CD14-positive monocyte (primary cell): ENCODE data around the gene RNF26. TPM values are rescaled to one million over a fixed set of nuclear protein-coding genes. Genes with fewer than 3 reads are reported as not detected.

ENCODE experiments used
- DNase-seq, 3 donors: peaks; one replicate each; pipeline ENCODE4 v3.0.0-alpha.2; 2011 to 2022
- H2AFZ ChIP-seq: 2 replicates; pipeline ENCODE4 v1.6.0; 2012; ENCODE audit warnings: mild to moderate bottlenecking, low read depth, low read length, inconsistent platforms; ENCODE audit not compliant: insufficient read depth, poor library complexity, severe bottlenecking
- H3K27ac ChIP-seq, 2 donors: 1 replicate in 1 of 2; 2 replicates in 1 of 2; pipeline ENCODE4 v1.5.1; 2012 to 2013; ENCODE audit warnings: low read length in 2 of 2, control low read depth in 1 of 2, inconsistent platforms in 1 of 2, low read depth in 1 of 2, mild to moderate bottlenecking in 1 of 2
- H3K27me3 ChIP-seq, 2 donors: one replicate each; pipeline versions ENCODE4 v1.6.0 to v1.6.1; 2011 to 2013; ENCODE audit warnings: low read length in 2 of 2; ENCODE audit not compliant: control insufficient read depth in 2 of 2, insufficient read depth in 2 of 2
- H3K36me3 ChIP-seq, 2 donors: replicated peaks in 1 of 2; 1 replicate in 1 of 2; 2 replicates in 1 of 2; pipeline versions ENCODE4 v1.5.1 to v1.6.1; 2012 to 2013; ENCODE audit warnings: low read length in 2 of 2, control low read depth in 1 of 2, inconsistent platforms in 1 of 2, mild to moderate bottlenecking in 1 of 2; ENCODE audit not compliant: insufficient read depth in 2 of 2, control insufficient read depth in 1 of 2
- H3K4me1 ChIP-seq, 2 donors: 1 replicate in 1 of 2; 2 replicates in 1 of 2; pipeline versions ENCODE4 v1.5.1 to v1.6.1; 2012 to 2013; ENCODE audit warnings: low read length in 2 of 2, control low read depth in 1 of 2, inconsistent platforms in 1 of 2, mild to moderate bottlenecking in 1 of 2, moderate library complexity in 1 of 2; ENCODE audit not compliant: insufficient read depth in 2 of 2, control insufficient read depth in 1 of 2
- H3K4me2 ChIP-seq: replicated peaks from 2 replicates; pipeline ENCODE3; 2012; ENCODE audit warnings: low read length, moderate library complexity, mild to moderate bottlenecking; ENCODE audit not compliant: poor library complexity, severe bottlenecking; ENCODE audit errors: extremely low read depth
- H3K4me3 ChIP-seq, 3 experiments: fragments of 200-600 bp in 1 of 3; sonication (generic) in 1 of 3; replicated peaks in 1 of 3; 1 replicate in 2 of 3; 2 replicates in 1 of 3; pipeline ENCODE4 v1.5.1; 2011 to 2013; ENCODE audit warnings: low read length in 3 of 3, mild to moderate bottlenecking in 3 of 3, control low read depth in 2 of 3, low read depth in 2 of 3, inconsistent platforms in 1 of 3, moderate library complexity in 1 of 3
- H3K79me2 ChIP-seq: 2 replicates; pipeline ENCODE4 v1.6.0; 2012; ENCODE audit warnings: mild to moderate bottlenecking, control low read depth, inconsistent platforms, low read length, moderate library complexity; ENCODE audit not compliant: insufficient read depth
- H3K9ac ChIP-seq: 2 replicates; pipeline ENCODE4 v1.6.0; 2017; ENCODE audit warnings: low read length, mild to moderate bottlenecking; ENCODE audit not compliant: insufficient read depth, poor library complexity, severe bottlenecking
- H3K9me3 ChIP-seq, 2 donors: replicated peaks in 1 of 2; 1 replicate in 1 of 2; 2 replicates in 1 of 2; pipeline versions ENCODE4 v1.5.1 to v1.6.1; 2012 to 2013; ENCODE audit warnings: low read length in 2 of 2, control low read depth in 1 of 2; ENCODE audit not compliant: control insufficient read depth in 1 of 2, insufficient read depth in 1 of 2
- H4K20me1 ChIP-seq: 2 replicates; pipeline ENCODE4 v1.6.0; 2012; ENCODE audit warnings: mild to moderate bottlenecking, low read length, control low read depth, moderate library complexity; ENCODE audit not compliant: insufficient read depth
- H3K27ac Mint-ChIP-seq, 7 donors: one replicate each; pipeline ENCODE4 v1.8.0; 2020; ENCODE audit warnings: mild to moderate bottlenecking in 7 of 7, mixed read lengths in 7 of 7, moderate library complexity in 6 of 7, inconsistent platforms in 2 of 7
- H3K27me3 Mint-ChIP-seq, 3 donors: one replicate each; pipeline ENCODE4 v1.8.0; 2021 to 2022; ENCODE audit warnings: low read depth in 3 of 3, mild to moderate bottlenecking in 3 of 3, mixed read lengths in 3 of 3, moderate library complexity in 3 of 3, inconsistent platforms in 1 of 3
- H3K36me3 Mint-ChIP-seq, 2 donors: one replicate each; pipeline ENCODE4 v1.8.0; 2020; ENCODE audit warnings: mixed read lengths in 2 of 2, inconsistent platforms in 1 of 2, mild to moderate bottlenecking in 1 of 2
- H3K4me1 Mint-ChIP-seq: one replicate; pipeline ENCODE4 v1.8.0; 2020; ENCODE audit warnings: mild to moderate bottlenecking, mixed read lengths
- H3K4me3 Mint-ChIP-seq, 2 donors: one replicate each; pipeline ENCODE4 v1.8.0; 2020; ENCODE audit warnings: mild to moderate bottlenecking in 2 of 2, mixed read lengths in 2 of 2, moderate library complexity in 1 of 2
- H3K9me3 Mint-ChIP-seq, 7 donors: one replicate each; pipeline ENCODE4 v1.8.0; 2020 to 2022; ENCODE audit warnings: mixed read lengths in 7 of 7, mild to moderate bottlenecking in 6 of 7, moderate library complexity in 6 of 7, inconsistent platforms in 2 of 7
- CTCF ChIP-seq: fragments of 200-600 bp; IDR thresholded peaks from one replicate; pipeline ENCODE4 v1.8.0; 2022; ENCODE audit warnings: antibody characterized with exemption, mild to moderate bottlenecking
- WGBS: methylation state at CpG from one replicate; pipeline ENCODE4 v1.1.5; 2013; ENCODE audit warnings: missing lambda C conversion rate; ENCODE audit not compliant: insufficient coverage; 5-methylcytosine and 5-hydroxymethylcytosine counted together
- intact Hi-C, 2 donors: fragments of 100-400 bp; cut with micrococcal nuclease; formaldehyde crosslinking; loops; one replicate each; pipeline versions ENCODE4 v1.15.0 to v1.15.1; 2023
- polyA minus RNA-seq: library from RNA; depleted of rRNA, polyadenylated mRNA; stranded (reverse); fragments of >200 nt; gene quantifications from 2 replicates; pipeline ENCODE4 v1.2.3, GENCODE V29; 2012
- polyA plus RNA-seq, 3 donors: library from polyadenylated mRNA; depleted of rRNA in 1 of 3; unstranded in 2 of 3; stranded (reverse) in 1 of 3; fragments of 300-500 nt in 2 of 3; fragments of >200 nt in 1 of 3; fragmentation: Illumina TruSeq in 2 of 3; gene quantifications; 1 replicate in 2 of 3; 2 replicates in 1 of 3; pipeline ENCODE4 v1.2.3, GENCODE V29; 2012 to 2021
- total RNA-seq, 12 experiments: library from RNA in 1 of 12; stranded (reverse) in 1 of 12; fragments of 120-200 nt in 1 of 12; gene quantifications; one replicate each; pipeline ENCODE4 v1.2.4 and lab custom pipeline; 2013 to 2026; ENCODE audit warnings: mixed read lengths in 6 of 12, inconsistent platforms in 1 of 12

RNF26 gene
- total RNA-seq (2013): 1.8 TPM
- polyA plus RNA-seq (10 to 100 TPM in 2 of 3 donors, 1 to 10 TPM in 1; 6.8 to 27.6 (median 20.5) TPM), polyA minus RNA-seq (3.7 and 6.5 TPM in 2 replicates), total RNA-seq (lab: John Stamatoyannopoulos, UW) (2.1 to 8.1 (median 4.0) reads per million in 11 experiments)

GRCh38 chr11:119334174-119334930, at the start of gene RNF26:
Gene RNF26 (plus strand): TSS chr11:119334527. CDS start chr11:119335123, 596 bp downstream.
- peak; percentile 94 to 98 (median 95) for DNase-seq
- H3K36me3 ChIP-seq: peaks cover 0 to 10% of the 10 kb centered on the region in 2 donors
- H3K4me1 ChIP-seq: peaks cover 15 to 29% of the 10 kb centered on the region in 2 donors
- peak within 1 kb of the TSS; percentile 94 to 100 for H3K4me3 Mint-ChIP-seq
- H3K36me3 Mint-ChIP-seq: peaks cover 16 to 21% of the 10 kb centered on the region in 2 donors
- under 1% methylated on average over 47 of the region's 54 CpGs for WGBS
- H3K4me2 ChIP-seq: peak within 1 kb of the TSS; percentile 84
- peak within 1 kb of the TSS; percentile 97 to 100 (median 98) for H3K27ac Mint-ChIP-seq
- peaks cover 5 to 13% of the 10 kb centered on the region in 2 donors for H3K27me3 ChIP-seq
- peak within 1 kb of the TSS; percentile 89 for H3K9ac ChIP-seq
- peak within 1 kb of the TSS; percentile 94 for H2AFZ ChIP-seq
- peaks cover 0 to 6% (median 0%) of the 10 kb centered on the region in 7 donors for H3K9me3 Mint-ChIP-seq
- H3K79me2 ChIP-seq: peaks cover 27% of the 10 kb centered on the region
- peaks cover 11% of the 10 kb centered on the region for H4K20me1 ChIP-seq
- H3K4me3 ChIP-seq: peak within 1 kb of the TSS; percentile 65 to 95 (median 84)
- intact Hi-C loops: no loop called here
- peaks cover 0 to 8% of the 10 kb centered on the region in 2 donors for H3K9me3 ChIP-seq
- peaks cover 17 to 20% (median 17%) of the 10 kb centered on the region in 3 donors for H3K27me3 Mint-ChIP-seq
- TF ChIP-seq CTCF: no peak
- peaks cover 29% of the 10 kb centered on the region for H3K4me1 Mint-ChIP-seq
- peak within 1 kb of the TSS; percentile 25 to 93 for H3K27ac ChIP-seq

GRCh38 chr11:119285431-119285830, 48.9 kb upstream of the RNF26 start:
- intact Hi-C loops: no loop called here

More at GRCh38 chr11:119285431-119285830, 48.9 kb upstream of the RNF26 start:
- H3K9me3 Mint-ChIP-seq: peaks cover 0 to 5% (median 2%) of the 10 kb centered on the region in 7 donors
- no peak for TF ChIP-seq CTCF
- Histone ChIP-seq H3K4me1 (no peaks in the 10 kb centered on the region), H3K9ac (no peak overlapping the region), H4K20me1 (peaks cover 91% of the 10 kb centered on the region), H3K4me2 (no peak overlapping the region), H3K27ac (no peak overlapping the region), H3K79me2 (peaks cover 50% of the 10 kb centered on the region), H3K36me3 (peaks cover 71 to 89% of the 10 kb centered on the region in 2 donors), H3K4me3 (no peak overlapping the region), H3K9me3 (peaks cover 2 to 8% of the 10 kb centered on the region in 2 donors), H2AFZ (no peak overlapping the region), H3K27me3 (no peaks in the 10 kb centered on the region)
- peaks cover 71 to 86% of the 10 kb centered on the region in 2 donors for H3K36me3 Mint-ChIP-seq
- no peaks in the 10 kb centered on the region for H3K27me3 Mint-ChIP-seq
- no peaks in the 10 kb centered on the region for H3K4me1 Mint-ChIP-seq
- WGBS: 93% methylated on average over 5 of the region's 9 CpGs
- no peak overlapping the region for H3K4me3 Mint-ChIP-seq
- peak overlapping the region in 1 of 7 donors; percentile 1 for H3K27ac Mint-ChIP-seq
- DNase-seq: no peak
